HTERT RPE-1 (cell line): ENCODE data around the gene LIMS4.
"Not testable (repeated sequence)": the region's sequence is repeated elsewhere in the genome, so short reads cannot be mapped to it uniquely, and the experiment has no call there.

Experiments
- in situ Hi-C: fragments of 300-500 bp; cut with MboI; formaldehyde crosslinking; loops from 4 replicates; pipeline ENCODE4 v1.14.3; 2020; ENCODE audit warnings: low sequenced_read_pairs

The LIMS4 gene

GRCh38 chr2:110472171-110473058, at the start of gene LIMS4:
Gene LIMS4, minus strand, starts transcription at chr2:110472816. Its CDS starts 38 bp downstream, at chr2:110472778.
- in situ Hi-C loops = not testable (repeated sequence)

GRCh38 chr2:110499755-110500377, 27.2 kb upstream of the LIMS4 start:
- in situ Hi-C loops = not testable (repeated sequence)

- in situ Hi-C loops = not testable (repeated sequence)
Observed at GRCh38 chr2:110496027-110496426, 23.4 kb upstream of the LIMS4 start.

GRCh38 chr2:110494488-110494887, 21.9 kb upstream of the LIMS4 start:
- in situ Hi-C loops = not testable (repeated sequence)

- in situ Hi-C loops = not testable (repeated sequence)
Observed at GRCh38 chr2:110488991-110489390, 16.4 kb upstream of the LIMS4 start.

- in situ Hi-C loops = not testable (repeated sequence)
Observed at GRCh38 chr2:110482697-110483096, 10.1 kb upstream of the LIMS4 start.

- in situ Hi-C loops = not testable (repeated sequence)
Observed at GRCh38 chr2:110481200-110481599, 8.6 kb upstream of the LIMS4 start.

GRCh38 chr2:110480084-110480483, 7.5 kb upstream of the LIMS4 start:
- in situ Hi-C loops = not testable (repeated sequence)

GRCh38 chr2:110477370-110477769, 4.8 kb upstream of the LIMS4 start:
- in situ Hi-C loops = not testable (repeated sequence)

GRCh38 chr2:110476952-110477351, 4.3 kb upstream of the LIMS4 start:
- in situ Hi-C loops = not testable (repeated sequence)

GRCh38 chr2:110475627-110476359, 3.2 kb upstream of the LIMS4 start:
- in situ Hi-C loops = not testable (repeated sequence)

GRCh38 chr2:110474898-110475297, 2.3 kb upstream of the LIMS4 start:
- in situ Hi-C loops = not testable (repeated sequence)

- in situ Hi-C loops = not testable (repeated sequence)
Observed at GRCh38 chr2:110473059-110473358, 393 bp upstream of the LIMS4 start.

- in situ Hi-C loops = not testable (repeated sequence)
Observed at GRCh38 chr2:110468921-110469320, 3.7 kb downstream of the LIMS4 start.

GRCh38 chr2:110465312-110465711, 7.3 kb downstream of the LIMS4 start:
- in situ Hi-C loops = not testable (repeated sequence)

- in situ Hi-C loops = not testable (repeated sequence)
Observed at GRCh38 chr2:110462458-110462857, 10.2 kb downstream of the LIMS4 start.

GRCh38 chr2:110460318-110460717, 12.3 kb downstream of the LIMS4 start:
- in situ Hi-C loops = not testable (repeated sequence)

- in situ Hi-C loops = not testable (repeated sequence)
Observed at GRCh38 chr2:110457214-110457590, 15.4 kb downstream of the LIMS4 start.

- in situ Hi-C loops = not testable (repeated sequence)
Observed at GRCh38 chr2:110456291-110457213, 16.1 kb downstream of the LIMS4 start.

GRCh38 chr2:110455080-110455670, 17.4 kb downstream of the LIMS4 start:
- in situ Hi-C loops = not testable (repeated sequence)
